Kidney (tissue), 22 donors: ENCODE measurements around the gene LIG3. TPM values are rescaled to one million over a fixed set of nuclear protein-coding genes. Genes with fewer than 3 reads are reported as not detected.
"Not testable (repeated sequence)": the region's sequence is repeated elsewhere in the genome, so short reads cannot be mapped to it uniquely, and the experiment has no call there.

Experiments used
- DNase-seq, 5 donors: peaks; one replicate each; pipeline ENCODE4 v3.0.0-alpha.2; 2013 to 2020
- FAIRE-seq: peaks from 2 replicates; lab custom pipeline; 2012; peaks lifted over from hg19 to GRCh38; lab: Jason Lieb, UNC
- H3K27ac ChIP-seq, 2 donors: one replicate each; pipeline ENCODE4 v1.7.0; 2013; ENCODE audit warnings: low read depth in 2 of 2, low read length in 2 of 2, inconsistent platforms in 1 of 2
- H3K27me3 ChIP-seq: one replicate; pipeline ENCODE4 v1.7.1; 2013; ENCODE audit warnings: low read length, inconsistent platforms; ENCODE audit not compliant: control insufficient read depth, insufficient read depth
- H3K36me3 ChIP-seq, 3 donors: one replicate each; pipeline versions ENCODE4 v1.7.0 to v1.7.1; 2013; ENCODE audit warnings: low read length in 3 of 3, control low read depth in 1 of 3, inconsistent platforms in 1 of 3; ENCODE audit not compliant: insufficient read depth in 3 of 3, control insufficient read depth in 2 of 3
- H3K4me1 ChIP-seq, 3 donors: one replicate each; pipeline versions ENCODE4 v1.7.0 to v1.7.1; 2013; ENCODE audit warnings: low read length in 3 of 3, inconsistent platforms in 1 of 3, low read depth in 1 of 3; ENCODE audit not compliant: control insufficient read depth in 2 of 3, insufficient read depth in 2 of 3
- H3K4me3 ChIP-seq, 3 donors: one replicate each; pipeline versions ENCODE4 v1.7.0 to v1.8.1; 2013; ENCODE audit warnings: low read length in 3 of 3, control low read depth in 1 of 3, inconsistent platforms in 1 of 3
- H3K9ac ChIP-seq, 3 donors: one replicate each; pipeline versions ENCODE4 v1.7.0 to v1.7.1; 2013; ENCODE audit warnings: low read length in 3 of 3, control low read depth in 1 of 3, inconsistent platforms in 1 of 3
- H3K9me3 ChIP-seq, 3 donors: one replicate each; pipeline versions ENCODE4 v1.7.0 to v1.7.1; 2013; ENCODE audit warnings: low read length in 3 of 3, control low read depth in 1 of 3, inconsistent platforms in 1 of 3; ENCODE audit not compliant: control insufficient read depth in 2 of 3, insufficient read depth in 1 of 3
- CTCF ChIP-seq: IDR thresholded peaks from 3 replicates; pipeline ENCODE4 v1.5.1; 2012; ENCODE audit warnings: mild to moderate bottlenecking, moderate library complexity, borderline replicate concordance; ENCODE audit not compliant: insufficient read depth; ENCODE audit errors: extremely low read depth
- intact Hi-C: fragments of 100-400 bp; cut with DNase I; formaldehyde crosslinking; loops from one replicate; pipeline ENCODE4 v1.11.1; 2022
- long read RNA-seq, 10 donors: library from polyadenylated mRNA in 1 of 10; unstranded in 1 of 10; transcript quantifications; one replicate each; pipeline ENCODE4 v2.0.0 and lab custom pipeline, GENCODE V29; 2021 to 2026
- polyA plus RNA-seq: library from polyadenylated mRNA; stranded (reverse); fragments of 350-450 nt; fragmentation: Illumina TruSeq; extraction: RNeasy Lipid Tissue Mini Kit (QIAGEN cat#74804); gene quantifications from one replicate; pipeline ENCODE4 v1.2.3, GENCODE V29; 2014; ENCODE audit warnings: low read depth, low replicate concordance; ENCODE audit not compliant: insufficient read depth
- total RNA-seq: library from RNA; stranded (reverse); fragmentation: NEBNext Ultra II Directional; extraction: Animal tissue kit (Norgen Biotek cat#: 25700); gene quantifications from one replicate; pipeline ENCODE4 v1.2.1, GENCODE V29; 2021
- donor health status: control.
- donor health status: control.
- donor health status: control.
- donor health status: control.
- donor health status: control.
- donor health status: DM: yes; HTN: yes; CAD: no.
- donor health status: Normal renal cell carcinoma (clear cell type).

LIG3 gene
- total RNA-seq (34.1 TPM), polyA plus RNA-seq (7.6 TPM)
- long read RNA-seq, donor 1, partial matches to known transcripts = 21 of 21 reads
- long read RNA-seq, donor 1, other reads (novel, unspliced or antisense) = 0 of 21 reads
- long read RNA-seq, donor 2, full-length matches to known transcripts = 5 of 5 reads
- long read RNA-seq, donor 2, partial matches to known transcripts = 0 of 5 reads
- long read RNA-seq, donor 2, other reads (novel, unspliced or antisense) = 0 of 5 reads
- long read RNA-seq, donor 3, full-length matches to known transcripts = 3 of 3 reads
- long read RNA-seq, donor 3, partial matches to known transcripts = 0 of 3 reads
- long read RNA-seq, donor 3, other reads (novel, unspliced or antisense) = 0 of 3 reads
- long read RNA-seq, donor 4, partial matches to known transcripts = 10 of 10 reads
- long read RNA-seq, donor 4, other reads (novel, unspliced or antisense) = 0 of 10 reads
- long read RNA-seq, donor 5 = 0 reads
- long read RNA-seq, donor 6 = 0 reads
- long read RNA-seq, donor 7, full-length matches to known transcripts = 5 of 11 reads
- long read RNA-seq, donor 7, partial matches to known transcripts = 3 of 11 reads
- long read RNA-seq, donor 7, other reads (novel, unspliced or antisense) = 3 of 11 reads
- long read RNA-seq, donor 8, full-length matches to known transcripts = 3 of 3 reads
- long read RNA-seq, donor 8, partial matches to known transcripts = 0 of 3 reads
- long read RNA-seq, donor 8, other reads (novel, unspliced or antisense) = 0 of 3 reads
- long read RNA-seq, donor 9, full-length matches to known transcripts = 3 of 3 reads
- long read RNA-seq, donor 9, partial matches to known transcripts = 0 of 3 reads
- long read RNA-seq, donor 9, other reads (novel, unspliced or antisense) = 0 of 3 reads
- long read RNA-seq, donor 10, partial matches to known transcripts = 10 of 12 reads
- long read RNA-seq, donor 10, other reads (novel, unspliced or antisense) = 0 of 12 reads

GRCh38 chr17:34980353-34980680 lies at the start of gene LIG3:
TSS of gene LIG3 (plus strand) at chr17:34980512. CDS start at chr17:34983006, 2,494 bp downstream.
- FAIRE-seq (no peak), DNase-seq (peak; percentile 96 to 98 (median 97))
- H3K9ac ChIP-seq = peak within 1 kb of the TSS; percentile 83 to 90 (median 89)
- intact Hi-C loops = no loop called here
- H3K27ac ChIP-seq = peak within 1 kb of the TSS; percentile 92 to 95
- H3K9me3 ChIP-seq = no peaks in the 10 kb centered on the region
- peak within 1 kb of the TSS; percentile 68 to 88 (median 83) for H3K4me3 ChIP-seq
- H3K27me3 ChIP-seq = no peaks in the 10 kb centered on the region
- H3K4me1 ChIP-seq = peaks cover 7 to 12% (median 8%) of the 10 kb centered on the region in 3 donors
- H3K36me3 ChIP-seq = peaks cover 0 to 4% (median 0%) of the 10 kb centered on the region in 3 donors
- TF ChIP-seq CTCF = no peak

GRCh38 chr17:34950780-34951179 lies 29.5 kb upstream of the LIG3 start:
- intact Hi-C loops, DNase-seq, H3K36me3 ChIP-seq, FAIRE-seq, H3K9me3 ChIP-seq, H3K27me3 ChIP-seq, H3K4me3 ChIP-seq, H3K27ac ChIP-seq, H3K4me1 ChIP-seq, H3K9ac ChIP-seq: not testable (repeated sequence)

GRCh38 chr17:34958438-34958837 lies 21.9 kb upstream of the LIG3 start:
- Histone ChIP-seq H3K27ac (no peak overlapping the region), H3K4me3 (no peak overlapping the region), H3K27me3 (no peaks in the 10 kb centered on the region), H3K4me1 (peaks cover 0 to 10% (median 0%) of the 10 kb centered on the region in 3 donors), H3K36me3 (peaks cover 0 to 4% (median 0%) of the 10 kb centered on the region in 3 donors), H3K9ac (no peak overlapping the region), H3K9me3 (no peaks in the 10 kb centered on the region)
- FAIRE-seq = no peak
- TF ChIP-seq CTCF = no peak
- intact Hi-C loops = no loop called here
- no peak for DNase-seq
